ENCODE results near the gene ZC3HAV1L.

GRCh38 chr7:138980563-138981291 lies 55.1 kb downstream of the ZC3HAV1L start:
- no peak for TF ChIP-seq TEAD4 (IDR thresholded peaks at IDR 0.05; ENCODE audit: low read depth, low read length)
- TF ChIP-seq MAX (IDR thresholded peaks at IDR 0.05): peak; percentile 60
- no peak for TF ChIP-seq POLR2AphosphoS5 (IDR thresholded peaks at IDR 0.05; ENCODE audit: low read depth, low read length)
- TF ChIP-seq ATF3 (IDR thresholded peaks at IDR 0.05; ENCODE audit: insufficient read depth, low read depth, low read length): no peak
- no peak for TF ChIP-seq YY1 (IDR thresholded peaks at IDR 0.05; ENCODE audit: low read depth, low read length)
- TF ChIP-seq RBBP5 (IDR thresholded peaks at IDR 0.05; ENCODE audit: borderline replicate concordance, low read depth, low read length): no peak; the same call in 1 of the 2 replicates
- TF ChIP-seq CTCF (IDR thresholded peaks at IDR 0.05; ENCODE audit: control extremely low read depth in 1 of 3, insufficient read depth in 1 of 3, low read depth in 1 of 3, low read length in 3 of 3): no peak
- no peak for TF ChIP-seq POLR2A (IDR thresholded peaks at IDR 0.05; ENCODE audit: control extremely low read depth in 1 of 2, low read depth in 2 of 2, low read length in 2 of 2)
- no peak for TF ChIP-seq NRF1 (IDR thresholded peaks at IDR 0.05; ENCODE audit: low read depth, low read length)
- no peak for TF ChIP-seq RAD21 (IDR thresholded peaks at IDR 0.05 in 1 of 2, conservative IDR thresholded peaks at IDR 0.05 in 1 of 2; ENCODE audit: low read depth in 2 of 2, low read length in 2 of 2)
- TF ChIP-seq EGR1 (IDR thresholded peaks at IDR 0.05; ENCODE audit: borderline replicate concordance, low read depth, low read length): no peak
